ENCODE results near the gene VTA1. TPM values are rescaled to one million over a fixed set of nuclear protein-coding genes. Genes with fewer than 3 reads are reported as not detected.

The VTA1 gene
- total and polyA plus RNA-seq, 2 of the 8 experiments (the other 6 are each of a cell fraction or from before 2014, with no cell fraction given) = 63.6 to 67.0 TPM

GRCh38 chr6:142235272-142235671 is 88.2 kb downstream of the VTA1 start (continued):
- TF ChIP-seq CHD7 (IDR thresholded peaks at IDR 0.05; ENCODE audit: insufficient replicate concordance, low read length) (no peak), POU5F1 (IDR thresholded peaks at IDR 0.05; ENCODE audit: low read depth, low read length) (no peak)

Measured in H1 (cell line).